ENCODE measurements around the gene TBL2.
"Not testable (repeated sequence)": the region's sequence is repeated elsewhere in the genome, so short reads cannot be mapped to it uniquely, and the experiment has no call there.

TBL2 gene

DNA sequence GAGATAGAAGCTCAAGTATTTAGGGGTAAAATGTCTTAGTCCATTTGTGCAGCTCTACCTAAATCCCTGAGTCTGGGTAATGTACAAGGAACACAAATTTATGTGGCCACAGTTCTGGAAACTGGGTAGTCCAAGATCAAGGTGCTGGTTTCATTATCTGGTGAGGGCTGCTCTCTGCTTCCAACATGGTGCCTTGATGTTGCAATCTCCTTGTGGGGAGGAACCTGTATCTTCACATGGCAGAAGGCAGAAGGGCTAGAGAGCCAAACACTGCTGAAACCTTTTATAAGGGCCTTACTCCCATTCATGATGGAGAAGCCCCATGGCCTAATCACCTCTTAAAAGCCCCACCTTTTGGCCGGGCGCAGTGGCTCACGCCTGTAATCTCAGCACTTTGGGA, 47.6 kb downstream of the TBL2 start:
- DNase-seq (ENCODE audit: low spot score), result no peak

GRCh38 chr7:73526896-73527821, 51.2 kb downstream of the TBL2 start:
- no peak for DNase-seq (ENCODE audit: low spot score)

GRCh38 chr7:73526158-73526494, 52.3 kb downstream of the TBL2 start:
- not testable (repeated sequence) for DNase-seq (ENCODE audit: low spot score)

- peak; percentile 98 for DNase-seq (ENCODE audit: low spot score)
These were observed 56.1 kb downstream of the TBL2 start, which contains the start of gene BAZ1B for GRCh38 chr7:73522105-73522872. Gene BAZ1B, minus strand, starts transcription at chr7:73522293. Its CDS starts 360 bp downstream, at chr7:73521933.

DNA sequence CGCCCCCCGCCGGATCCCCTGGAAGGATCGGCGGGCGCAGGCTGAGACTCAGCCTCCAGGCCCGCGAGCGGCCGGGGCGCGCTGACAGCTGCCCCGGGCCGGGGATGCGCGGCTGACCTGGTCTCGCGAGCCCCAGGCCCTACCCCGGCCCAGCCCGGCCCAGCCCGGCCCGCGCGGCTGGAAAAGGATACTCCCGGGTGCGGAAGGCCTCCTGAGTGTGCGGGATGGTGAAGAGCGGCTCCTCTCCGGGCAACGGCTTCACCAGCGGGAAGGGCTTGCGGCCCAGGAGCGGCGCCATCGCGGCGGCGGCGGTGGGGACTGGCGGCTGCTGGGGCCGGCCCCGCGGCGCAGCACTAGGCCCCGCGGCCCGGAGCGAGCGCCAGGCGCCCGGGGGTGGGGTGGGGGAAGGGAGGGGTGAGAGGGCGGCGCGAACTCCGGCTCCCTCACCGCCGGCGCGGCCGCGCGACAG, 56.7 kb downstream of the TBL2 start:
- DNase-seq (ENCODE audit: low spot score), result no peak

DNA sequence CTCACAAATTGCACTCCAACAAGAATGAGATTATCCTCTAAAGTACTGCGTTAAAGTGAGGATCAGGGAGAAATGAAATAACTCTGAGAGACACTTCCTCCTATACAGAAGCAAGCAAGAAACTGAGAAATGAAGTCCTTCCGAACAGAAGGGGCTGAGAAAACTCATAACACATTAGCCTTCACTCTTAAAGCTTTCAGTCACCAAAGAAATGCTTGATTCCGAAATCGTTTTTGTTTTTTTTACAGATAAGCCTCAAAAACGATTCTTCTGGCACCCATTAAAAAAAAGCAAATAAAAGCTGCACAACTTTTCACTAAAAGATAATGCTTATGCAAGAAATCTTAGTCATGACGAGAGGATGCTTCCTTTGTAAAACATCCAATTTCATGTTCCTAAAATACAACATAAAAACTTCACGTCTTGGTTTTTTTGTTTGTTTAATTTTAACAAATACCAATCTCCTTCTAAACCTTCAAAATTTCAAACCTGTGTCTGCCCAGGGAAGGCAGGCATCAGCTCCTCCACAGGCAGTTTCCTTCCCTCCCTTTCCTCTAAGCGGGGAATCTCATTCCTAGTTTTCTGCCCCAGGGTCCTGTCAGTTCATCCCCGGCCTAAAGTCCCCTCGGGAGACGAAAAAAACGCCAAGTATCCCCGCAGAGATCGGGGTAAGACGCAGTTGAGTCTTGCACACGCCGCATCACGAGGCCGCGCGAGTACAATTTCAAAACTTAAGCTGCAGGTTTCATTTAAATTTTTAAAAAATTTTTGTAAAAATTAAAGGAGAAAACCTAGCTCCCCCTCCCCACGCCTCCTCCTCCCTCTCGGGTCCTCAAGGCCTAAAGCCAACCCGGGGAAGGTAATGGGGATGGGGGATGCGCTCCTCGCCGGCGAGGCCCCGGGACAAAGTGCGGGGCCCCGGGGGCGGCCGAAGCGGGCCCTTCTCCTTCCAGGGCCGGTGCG, 57.4 kb downstream of the TBL2 start:
- DNase-seq (ENCODE audit: low spot score), result no peak

GRCh38 chr7:73519867-73520672, 58.3 kb downstream of the TBL2 start:
- DNase-seq (ENCODE audit: low spot score), result peak; percentile 27

DNA sequence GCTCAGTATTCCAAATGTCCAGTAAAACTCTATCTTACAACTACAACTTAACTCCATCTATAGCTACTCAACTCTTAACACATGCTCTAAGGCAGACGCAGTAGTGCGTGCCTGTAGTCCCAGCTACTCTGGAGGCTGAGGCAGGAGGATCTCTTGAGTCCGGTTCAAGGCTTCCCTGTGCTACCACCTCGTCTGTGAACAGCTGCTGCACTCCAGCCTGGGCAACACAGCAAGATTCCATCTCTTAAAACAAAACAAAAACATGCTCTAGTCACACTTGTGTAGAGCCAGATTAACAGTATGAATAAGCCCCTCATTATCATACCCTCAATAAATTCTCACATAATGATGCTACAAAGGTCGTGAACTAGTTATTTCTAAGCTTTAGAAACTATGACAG, 59.9 kb downstream of the TBL2 start:
- no peak for DNase-seq (ENCODE audit: low spot score)
